Right ventricle myocardium superior (tissue), 1 donor: ENCODE results near the gene NAA10. TPM values are rescaled to one million over a fixed set of nuclear protein-coding genes. Genes with fewer than 3 reads are reported as not detected.
A peak's percentile ranks its signal among the peaks of the same experiment; 100 is the strongest.

ENCODE experiments used
- ATAC-seq: fragments of 200-7000 bp; cut with Tn5 transposase; one replicate; pipeline ENCODE4 v1.9.1; 2020; ENCODE audit warnings: mild to moderate bottlenecking; ENCODE audit not compliant: poor library complexity
- DNase-seq: peaks from one replicate; pipeline ENCODE4 v3.0.0-alpha.2; 2020
- intact Hi-C: fragments of 100-400 bp; cut with DNase I; formaldehyde crosslinking; loops from one replicate; pipeline ENCODE4 v1.11.2; 2022
- total RNA-seq: library from RNA; stranded (reverse); fragmentation: NEBNext Ultra II Directional; extraction: Animal tissue kit (Norgen Biotek cat#: 25700); gene quantifications from one replicate; pipeline ENCODE4 v1.2.1, GENCODE V29; 2021
- donor health status: DM: no; HTN: yes; CAD: no; lungs with severe emphysema.

NAA10 gene
- total RNA-seq, 1 donor from 2014 or later: 70.4 TPM

DNA sequence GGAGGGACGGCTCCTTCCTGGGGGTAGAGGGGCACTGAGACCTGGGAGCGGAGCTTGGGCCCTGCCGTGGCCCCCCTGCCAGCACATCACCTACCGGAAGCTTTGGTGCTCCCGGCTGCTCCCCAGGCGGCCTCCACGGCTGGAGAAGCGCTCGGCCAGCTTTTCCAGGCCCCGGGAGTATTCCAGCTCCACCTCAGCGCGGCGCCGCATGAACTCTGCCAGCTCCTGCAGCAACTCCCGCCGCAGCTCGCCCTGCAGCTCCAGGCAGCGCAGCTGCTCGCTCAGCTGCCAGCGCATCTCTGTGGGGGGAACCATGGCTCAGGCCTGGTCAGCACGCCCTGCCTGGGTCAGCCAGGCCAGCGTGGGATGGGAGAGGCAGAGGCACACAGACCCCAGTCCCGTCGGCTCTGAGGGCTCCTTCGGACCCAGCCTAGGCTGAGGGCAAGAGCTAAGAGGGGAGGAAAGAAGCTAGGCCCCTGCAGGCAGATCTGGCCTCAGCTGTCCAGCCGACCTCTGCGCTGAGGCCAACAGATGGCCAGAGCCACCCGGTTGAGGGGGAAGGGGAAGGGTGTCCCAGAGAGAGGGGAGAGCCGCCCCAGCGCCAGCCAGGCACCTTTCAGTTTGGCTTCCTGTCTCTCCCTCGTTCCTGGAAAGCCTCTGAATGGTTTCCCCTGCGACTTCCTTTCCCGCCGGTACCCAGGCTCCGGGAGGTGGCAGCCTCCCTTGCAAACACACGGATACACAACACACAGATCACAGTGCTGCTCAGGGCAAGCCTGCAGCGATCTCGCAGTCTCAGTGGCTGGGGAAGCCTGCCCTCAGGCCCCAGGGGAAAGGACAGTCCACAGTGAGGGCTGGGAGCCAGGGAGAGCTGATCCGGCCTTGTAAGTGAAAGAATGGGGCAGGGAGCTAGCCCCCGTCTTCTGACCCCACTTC, 13.1 kb downstream of the NAA10 start:
- ATAC-seq: no peak
- intact Hi-C loops: no loop called here

DNA sequence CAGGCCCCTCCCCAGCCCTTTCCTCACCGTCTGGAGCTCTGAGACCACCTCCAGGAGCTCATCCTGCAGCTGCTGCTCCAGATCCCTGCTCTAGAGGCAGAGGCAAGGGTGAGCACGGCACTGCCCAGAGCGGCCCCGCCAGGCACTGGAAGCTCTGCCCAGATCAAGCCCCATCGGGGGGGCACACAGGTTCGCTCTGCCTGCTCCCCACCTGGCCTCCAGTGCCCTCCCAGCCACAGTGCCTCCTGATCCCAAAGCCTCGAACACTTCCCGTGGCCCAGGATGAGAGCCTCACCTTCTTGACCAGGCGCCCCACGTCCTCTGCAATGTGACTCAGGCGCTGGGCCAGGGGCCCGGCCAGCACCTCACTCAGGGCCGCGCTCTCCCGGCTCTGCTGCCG, 13.8 kb downstream of the NAA10 start:
- intact Hi-C loops: no loop called here
- ATAC-seq (no peak), DNase-seq (no peak)

More for the DNA sequence above, 13.1 kb downstream of the NAA10 start:
- no peak for DNase-seq

DNA sequence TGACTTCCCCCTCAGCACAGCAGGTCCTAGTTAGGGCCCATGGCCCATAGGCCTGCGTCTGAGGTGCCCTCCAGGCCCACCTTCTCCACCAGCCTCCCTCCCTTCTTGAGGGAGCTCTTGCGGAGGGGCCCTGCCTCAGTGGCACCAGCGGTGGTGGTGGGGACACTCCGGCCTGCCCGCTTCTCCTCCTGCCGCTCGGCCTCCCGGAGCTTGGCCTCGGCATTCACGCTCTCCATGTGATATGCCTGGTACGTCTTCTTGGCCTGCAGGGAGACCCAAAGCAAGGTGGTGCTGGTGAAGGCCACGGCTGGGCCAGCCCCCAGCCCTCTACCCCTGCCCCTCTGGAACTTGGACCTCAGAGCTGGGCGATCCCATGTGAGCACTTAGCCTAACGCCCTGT, 14.3 kb downstream of the NAA10 start:
- no peak for DNase-seq
- ATAC-seq: no peak
- intact Hi-C loops: no loop called here

DNA sequence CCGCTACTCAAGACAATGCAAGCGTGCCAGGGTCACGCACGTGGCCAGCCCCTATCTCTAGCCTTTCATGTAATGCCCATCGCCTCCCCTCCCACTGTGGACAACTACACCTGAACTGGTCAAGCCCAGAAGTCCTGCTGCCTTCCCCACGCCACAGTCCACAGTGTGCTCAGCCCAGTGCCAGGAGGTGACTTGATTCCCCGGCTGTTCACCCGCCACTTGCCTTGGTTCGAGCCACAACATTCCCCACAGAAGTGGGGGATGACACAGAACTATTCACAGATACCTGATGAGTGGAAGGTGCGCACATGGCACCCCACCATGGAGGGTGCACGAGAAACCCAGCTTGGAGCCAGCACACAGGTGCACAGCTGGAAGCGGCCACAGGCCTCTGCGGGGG, 15.6 kb downstream of the NAA10 start:
- intact Hi-C loops: no loop called here
- ATAC-seq (no peak), DNase-seq (no peak)

DNA sequence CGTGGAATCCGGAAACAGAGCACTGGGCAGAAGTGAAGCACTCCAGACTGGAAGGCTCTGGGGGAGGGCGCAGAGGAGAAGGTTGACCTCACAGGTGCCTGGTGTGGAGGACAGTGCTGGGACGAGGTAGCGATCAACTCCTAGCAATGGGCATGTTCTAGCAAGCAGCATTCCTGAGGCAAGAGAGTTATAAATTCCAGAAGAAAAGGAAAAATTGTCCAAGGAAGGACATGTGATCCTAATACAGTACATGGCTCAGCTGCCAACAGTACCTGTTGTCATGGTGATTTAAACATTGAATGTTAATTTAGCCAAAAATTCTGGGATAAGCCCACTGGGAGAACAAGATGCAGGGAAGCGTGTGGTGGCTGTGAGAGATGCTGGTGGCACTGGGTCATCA, 17.0 kb downstream of the NAA10 start:
- intact Hi-C loops: no loop called here
- DNase-seq: no peak
- no peak for ATAC-seq

DNA sequence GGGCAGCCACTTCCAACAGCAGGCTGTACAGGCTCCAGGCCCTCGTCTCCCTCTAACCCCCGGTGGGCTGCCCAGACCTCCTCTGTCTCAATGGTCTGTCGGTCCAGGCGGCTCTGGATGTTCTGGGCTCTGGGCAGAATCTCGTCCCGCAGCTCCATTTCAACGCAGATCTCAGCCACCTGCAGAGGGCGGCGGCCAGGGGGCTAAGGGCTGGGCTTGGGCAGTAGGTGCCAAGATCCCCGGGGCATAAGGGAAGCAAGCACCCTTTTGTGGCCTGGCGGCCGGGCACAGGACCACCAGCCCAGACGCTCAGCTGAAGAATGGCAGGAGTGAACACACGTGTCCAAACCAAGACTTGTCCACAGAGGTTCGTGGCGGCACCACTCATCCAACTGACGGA, 21.1 kb downstream of the NAA10 start:
- intact Hi-C loops: no loop called here
- DNase-seq (no peak), ATAC-seq (no peak)

DNA sequence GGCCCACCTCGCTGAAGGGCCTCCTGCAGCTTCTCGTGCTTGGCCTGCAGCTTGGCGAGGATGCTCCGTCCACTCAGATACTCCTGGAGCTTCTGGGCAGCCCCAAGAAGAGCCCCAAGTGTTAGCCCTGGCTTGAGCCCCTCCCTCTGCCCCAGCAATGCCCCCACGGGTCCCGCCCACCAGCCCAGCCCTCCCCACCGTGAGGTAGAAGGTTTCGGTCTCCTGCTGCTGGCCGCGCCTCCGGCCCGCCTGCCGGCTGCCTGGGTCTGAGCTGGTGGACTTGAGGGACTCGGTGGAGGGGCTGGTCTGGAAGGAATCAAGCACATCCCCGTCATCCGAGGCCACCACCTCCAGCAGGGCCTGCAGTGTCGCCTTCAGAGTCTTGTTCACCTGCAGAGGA, 21.6 kb downstream of the NAA10 start:
- DNase-seq: no peak
- intact Hi-C loops: no loop called here
- ATAC-seq: no peak

DNA sequence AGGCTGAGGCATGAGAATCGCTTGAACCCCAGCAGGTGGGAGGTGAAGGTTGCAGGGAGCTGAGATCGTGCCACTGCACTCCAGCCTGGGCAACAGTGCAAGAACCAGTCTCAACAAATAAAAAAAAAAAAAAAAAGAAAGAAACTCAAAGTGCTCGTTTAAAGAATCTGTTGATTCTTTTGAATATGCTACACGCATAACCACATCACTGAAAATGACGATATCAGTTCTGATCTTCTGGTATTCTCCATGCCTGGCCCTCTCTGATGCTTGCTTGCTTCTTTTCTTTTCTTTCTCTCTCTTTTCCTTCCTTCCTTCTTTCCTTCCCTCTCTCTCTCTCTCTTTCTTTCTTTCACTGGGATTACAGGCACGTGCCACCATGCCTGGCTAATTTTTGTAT, 23.0 kb downstream of the NAA10 start:
- no peak for DNase-seq
- intact Hi-C loops: no loop called here
- ATAC-seq: no peak

DNA sequence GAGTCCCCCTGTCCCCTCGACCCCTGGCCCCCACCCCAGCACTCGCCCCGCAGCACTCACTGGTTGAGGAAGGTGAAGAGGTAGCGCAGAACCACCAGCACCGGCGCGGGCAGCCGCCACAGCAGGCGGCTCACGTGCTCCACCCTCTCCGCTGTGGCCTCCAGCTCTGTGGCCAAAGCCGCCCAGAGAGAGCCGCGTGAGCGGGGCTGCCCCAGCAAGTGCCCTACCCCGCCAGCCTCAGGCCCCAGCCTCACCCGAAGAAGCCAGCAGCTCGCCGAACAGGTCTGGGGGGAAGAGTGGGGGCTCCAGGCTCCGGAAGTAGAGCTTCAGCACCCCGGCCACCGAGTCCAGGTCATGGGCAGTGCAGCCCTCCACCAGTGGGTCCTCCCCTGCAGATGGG, 24.4 kb downstream of the NAA10 start:
- ATAC-seq (no peak), DNase-seq (no peak)
- intact Hi-C loops: no loop called here

DNA sequence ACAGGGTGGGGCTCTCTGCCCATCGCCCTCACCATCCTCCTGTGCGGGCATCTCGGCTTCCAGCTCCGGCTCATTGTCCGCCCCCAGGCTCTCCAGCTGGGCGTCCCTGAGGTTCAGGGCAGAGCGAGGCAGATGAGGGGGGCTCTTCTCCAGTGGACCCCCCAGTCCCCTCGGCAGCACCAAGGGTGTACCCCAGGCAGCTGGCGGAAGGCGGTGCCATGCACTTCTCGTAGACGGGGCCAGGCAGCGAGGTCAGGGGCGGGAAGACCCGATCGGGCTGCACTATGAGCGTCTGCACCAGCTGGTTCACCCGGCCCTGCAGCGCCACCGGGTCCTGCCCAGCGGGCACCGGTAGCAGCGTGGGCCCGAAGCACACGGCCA, 24.9 kb downstream of the NAA10 start:
- intact Hi-C loops: no loop called here
- no peak for ATAC-seq

DNA sequence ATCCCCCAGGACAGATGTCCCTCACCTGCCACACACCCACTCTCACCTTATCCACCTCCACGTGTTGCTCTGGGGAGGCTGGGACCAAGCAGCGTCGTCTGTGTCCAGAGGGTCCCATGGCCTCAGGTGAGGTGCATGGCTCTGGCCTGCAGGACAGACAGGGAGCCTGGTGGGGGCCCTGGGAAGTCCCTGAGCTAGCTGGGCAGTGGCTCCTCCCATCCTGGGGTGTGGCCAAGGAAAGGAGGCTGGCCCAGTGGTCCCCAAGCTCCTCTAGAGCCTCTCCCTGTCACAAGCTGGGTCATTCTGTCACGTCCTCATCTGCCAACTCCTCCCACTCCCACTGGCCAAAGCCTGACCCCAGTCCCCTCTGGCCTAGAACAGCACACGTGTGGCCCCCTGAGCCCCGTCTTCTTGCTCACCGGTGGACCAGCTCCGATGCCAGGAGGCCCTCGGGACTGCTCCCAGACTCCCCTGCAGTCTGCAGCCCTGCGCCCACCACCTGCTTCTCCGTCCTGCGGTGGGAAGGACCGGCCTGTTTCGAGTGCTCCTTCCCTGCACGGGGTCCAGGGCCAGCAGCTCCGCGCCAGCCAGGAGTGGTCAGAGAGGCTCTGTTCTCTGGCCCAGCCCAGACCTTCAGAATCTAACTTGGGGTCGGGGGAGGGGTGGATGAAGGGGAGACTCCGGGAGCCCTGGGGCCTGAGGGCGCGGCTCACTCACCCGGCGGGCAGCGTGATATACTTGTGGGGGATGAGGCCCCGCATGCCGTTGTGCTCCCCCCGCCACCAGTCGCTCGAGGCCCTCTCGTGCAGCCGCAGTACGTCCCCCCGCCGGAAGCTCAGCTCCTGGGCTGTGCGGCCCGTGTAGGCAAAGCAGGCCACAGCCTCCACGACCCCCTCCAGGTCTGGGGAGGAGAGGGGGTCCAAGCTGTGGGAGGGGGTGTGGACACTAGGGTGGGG, 25.5 kb downstream of the NAA10 start:
- DNase-seq: no peak
- intact Hi-C loops: no loop called here
- ATAC-seq: no peak

More for the DNA sequence above, 24.9 kb downstream of the NAA10 start:
- no peak for DNase-seq

DNA sequence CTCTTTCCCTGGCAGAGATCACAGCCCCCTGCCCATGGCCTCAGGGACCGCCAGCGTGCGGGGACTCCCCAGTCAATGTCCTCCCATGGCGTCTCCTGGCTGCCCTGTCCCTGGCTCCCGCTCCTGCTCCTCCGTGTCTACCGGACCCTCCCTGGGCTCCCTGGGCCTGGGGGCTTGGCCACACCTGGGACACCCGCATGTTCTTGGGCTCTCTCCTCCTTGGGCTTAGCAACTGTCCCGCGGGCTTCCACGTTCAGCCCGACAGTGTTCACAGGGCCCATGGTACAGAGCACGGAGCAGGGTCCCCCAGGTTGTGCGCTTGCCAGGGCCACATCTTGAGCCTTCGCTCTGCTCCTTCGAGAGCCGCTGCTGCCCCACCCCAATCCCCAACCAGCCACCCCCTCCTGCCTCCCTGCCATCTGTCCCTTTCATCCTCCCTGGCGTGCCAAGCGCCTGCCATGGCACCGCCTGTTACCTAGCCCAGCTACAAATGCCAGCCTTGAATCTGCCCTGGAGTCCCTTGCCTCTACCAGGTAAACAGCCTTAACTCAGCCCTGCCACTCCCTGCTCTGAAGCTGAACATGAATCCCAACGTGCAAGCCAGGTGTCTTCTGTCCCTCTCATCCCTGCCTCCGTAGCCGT, 26.5 kb downstream of the NAA10 start:
- intact Hi-C loops: no loop called here
- DNase-seq (no peak), ATAC-seq (no peak)

DNA sequence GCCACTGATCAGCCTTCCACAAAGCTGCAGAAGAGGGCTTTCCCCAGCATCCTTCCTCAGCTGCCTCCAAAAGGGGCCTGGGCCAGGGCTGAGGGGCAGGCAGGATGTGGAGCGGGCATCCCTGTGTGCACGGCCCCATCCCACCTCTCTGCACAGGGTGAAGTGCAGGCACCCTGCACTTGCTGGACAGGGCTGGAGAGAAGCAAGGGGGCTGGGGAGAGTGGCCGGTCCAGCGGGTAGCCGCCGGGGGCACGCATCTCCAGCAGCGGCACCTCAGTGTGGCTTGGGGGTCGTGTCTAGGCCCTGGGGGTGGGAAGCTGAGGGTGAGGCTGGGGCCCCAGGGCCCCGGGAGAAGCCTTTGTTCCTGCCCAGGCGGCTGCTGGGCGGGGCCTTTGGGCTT, 27.4 kb downstream of the NAA10 start:
- ATAC-seq (no peak), DNase-seq (no peak)
- intact Hi-C loops: no loop called here

DNA sequence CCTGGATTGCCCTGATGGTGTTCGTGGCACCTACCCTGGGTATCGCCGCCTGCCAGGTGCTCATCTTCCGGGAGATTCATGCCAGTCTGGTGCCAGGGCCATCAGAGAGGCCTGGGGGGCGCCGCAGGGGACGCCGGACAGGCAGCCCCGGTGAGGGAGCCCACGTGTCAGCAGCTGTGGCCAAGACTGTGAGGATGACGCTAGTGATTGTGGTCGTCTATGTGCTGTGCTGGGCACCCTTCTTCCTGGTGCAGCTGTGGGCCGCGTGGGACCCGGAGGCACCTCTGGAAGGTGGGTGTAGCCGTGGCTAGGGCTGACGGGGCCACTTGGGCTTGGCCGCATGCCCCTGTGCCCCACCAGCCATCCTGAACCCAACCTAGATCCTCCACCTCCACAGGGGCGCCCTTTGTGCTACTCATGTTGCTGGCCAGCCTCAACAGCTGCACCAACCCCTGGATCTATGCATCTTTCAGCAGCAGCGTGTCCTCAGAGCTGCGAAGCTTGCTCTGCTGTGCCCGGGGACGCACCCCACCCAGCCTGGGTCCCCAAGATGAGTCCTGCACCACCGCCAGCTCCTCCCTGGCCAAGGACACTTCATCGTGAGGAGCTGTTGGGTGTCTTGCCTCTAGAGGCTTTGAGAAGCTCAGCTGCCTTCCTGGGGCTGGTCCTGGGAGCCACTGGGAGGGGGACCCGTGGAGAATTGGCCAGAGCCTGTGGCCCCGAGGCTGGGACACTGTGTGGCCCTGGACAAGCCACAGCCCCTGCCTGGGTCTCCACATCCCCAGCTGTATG, 28.5 kb downstream of the NAA10 start:
- no peak for ATAC-seq
- intact Hi-C loops: no loop called here
- no peak for DNase-seq

DNA sequence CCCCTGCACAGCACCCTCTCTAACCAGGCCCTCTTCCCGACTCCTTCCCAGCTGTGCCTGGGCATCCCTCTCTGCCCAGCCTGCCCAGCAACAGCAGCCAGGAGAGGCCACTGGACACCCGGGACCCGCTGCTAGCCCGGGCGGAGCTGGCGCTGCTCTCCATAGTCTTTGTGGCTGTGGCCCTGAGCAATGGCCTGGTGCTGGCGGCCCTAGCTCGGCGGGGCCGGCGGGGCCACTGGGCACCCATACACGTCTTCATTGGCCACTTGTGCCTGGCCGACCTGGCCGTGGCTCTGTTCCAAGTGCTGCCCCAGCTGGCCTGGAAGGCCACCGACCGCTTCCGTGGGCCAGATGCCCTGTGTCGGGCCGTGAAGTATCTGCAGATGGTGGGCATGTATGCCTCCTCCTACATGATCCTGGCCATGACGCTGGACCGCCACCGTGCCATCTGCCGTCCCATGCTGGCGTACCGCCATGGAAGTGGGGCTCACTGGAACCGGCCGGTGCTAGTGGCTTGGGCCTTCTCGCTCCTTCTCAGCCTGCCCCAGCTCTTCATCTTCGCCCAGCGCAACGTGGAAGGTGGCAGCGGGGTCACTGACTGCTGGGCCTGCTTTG, 29.2 kb downstream of the NAA10 start:
- no peak for ATAC-seq

DNA sequence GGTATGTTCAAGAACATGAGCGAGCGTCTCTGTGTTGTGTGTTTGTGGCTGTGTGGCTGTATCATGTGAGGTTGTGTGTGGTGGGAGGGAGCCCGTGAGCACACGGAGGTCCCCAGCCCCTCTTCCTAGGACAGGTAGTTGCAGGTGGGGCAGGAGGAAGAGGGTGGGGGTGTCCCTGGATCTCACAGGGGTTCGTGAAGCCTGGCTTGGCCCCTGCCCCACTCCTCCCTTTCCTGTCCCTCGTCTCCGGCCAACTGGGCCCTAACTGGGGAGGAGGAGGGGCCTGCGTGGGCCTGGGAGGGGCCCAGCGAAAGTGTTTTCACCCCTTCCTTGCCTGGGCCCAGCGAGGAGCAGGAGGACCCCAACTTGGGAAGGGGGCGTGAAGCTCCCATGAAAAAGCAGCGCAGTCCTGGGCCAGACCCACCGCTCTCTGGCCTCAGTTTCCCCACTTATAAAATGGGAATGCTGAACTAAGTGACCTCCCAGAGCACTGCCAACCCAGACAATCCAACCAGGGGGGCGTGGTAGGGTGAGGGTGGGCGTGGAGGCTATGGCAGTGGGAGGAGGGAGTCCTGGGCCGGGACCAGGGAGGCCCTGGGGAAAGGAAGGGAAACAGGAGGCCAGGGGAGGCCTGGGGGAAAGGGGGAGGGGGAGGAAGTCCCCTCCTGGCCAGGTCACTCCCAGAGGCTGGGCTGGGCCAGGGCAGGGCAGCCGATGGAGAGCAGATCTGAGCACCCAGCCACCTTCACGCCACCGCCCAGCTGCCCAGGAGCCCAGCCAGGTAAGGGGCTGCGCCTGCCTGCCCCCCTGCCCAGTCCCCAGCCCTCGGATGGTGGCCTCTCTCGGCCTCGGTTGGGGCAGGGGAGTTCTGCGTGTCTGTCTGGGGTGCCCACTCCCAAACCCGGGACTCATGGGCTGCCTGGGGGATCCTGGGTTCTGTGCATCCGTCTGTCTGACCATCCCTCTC, 30.6 kb downstream of the NAA10 start, which contains the start of gene AVPR2:
TSS of gene AVPR2 (plus strand) at position 683 of the 967 bp plus-strand sequence. CDS start 473 bp downstream, outside the sequence.
- intact Hi-C loops: no loop called here
- DNase-seq: peak; percentile 56
- ATAC-seq: peak; percentile 63

More for the DNA sequence above, 29.2 kb downstream of the NAA10 start:
- intact Hi-C loops: no loop called here
- no peak for DNase-seq
